EL (cell line): Measurements from ENCODE around the gene DRICH1.
"Not testable (repeated sequence)": the region's sequence is repeated elsewhere in the genome, so short reads cannot be mapped to it uniquely, and the experiment has no call there.

Source experiments
- DNase-seq: peaks from one replicate; pipeline ENCODE4 v3.0.0-alpha.2; 2016

The DRICH1 gene

DNA sequence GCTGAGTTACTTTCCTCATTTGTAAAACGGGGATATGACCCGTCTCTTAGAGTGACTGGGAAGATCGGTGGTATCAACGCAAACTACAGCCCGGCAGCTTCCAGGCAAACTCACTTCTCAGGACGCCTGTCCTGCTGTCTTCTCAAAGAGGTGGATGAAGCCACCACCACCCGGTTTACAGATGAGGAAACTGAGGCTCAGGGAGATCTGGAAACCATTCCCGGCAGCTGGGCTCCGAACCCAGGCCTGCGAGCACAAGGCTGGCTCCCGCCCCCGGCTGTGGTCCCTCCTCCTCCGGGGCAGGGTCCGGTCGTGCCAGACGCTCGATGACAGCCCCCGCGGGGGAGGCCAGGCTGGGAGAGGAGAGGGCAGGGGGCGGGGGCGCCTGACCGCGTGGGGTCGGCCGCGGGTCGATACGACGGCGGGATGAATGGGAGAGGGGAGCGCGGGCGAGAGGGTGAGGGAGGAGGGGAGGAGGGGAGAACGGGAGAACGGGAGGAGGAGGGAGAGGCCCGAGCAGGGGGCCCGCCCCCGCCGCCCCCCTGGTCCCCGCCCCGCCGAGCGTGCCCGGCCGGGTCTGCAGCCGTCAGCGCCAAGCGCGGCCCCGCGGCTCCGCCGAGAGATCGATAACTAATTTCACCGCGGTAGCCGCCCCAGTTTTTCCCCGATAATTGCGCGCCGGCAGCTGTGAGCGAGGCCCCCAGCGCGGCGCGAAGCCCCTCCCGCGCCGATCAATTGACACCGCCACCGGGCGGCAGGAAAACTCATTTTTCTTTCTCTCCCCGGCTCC is 66.0 kb downstream of the DRICH1 start:
- no peak for DNase-seq

DNA sequence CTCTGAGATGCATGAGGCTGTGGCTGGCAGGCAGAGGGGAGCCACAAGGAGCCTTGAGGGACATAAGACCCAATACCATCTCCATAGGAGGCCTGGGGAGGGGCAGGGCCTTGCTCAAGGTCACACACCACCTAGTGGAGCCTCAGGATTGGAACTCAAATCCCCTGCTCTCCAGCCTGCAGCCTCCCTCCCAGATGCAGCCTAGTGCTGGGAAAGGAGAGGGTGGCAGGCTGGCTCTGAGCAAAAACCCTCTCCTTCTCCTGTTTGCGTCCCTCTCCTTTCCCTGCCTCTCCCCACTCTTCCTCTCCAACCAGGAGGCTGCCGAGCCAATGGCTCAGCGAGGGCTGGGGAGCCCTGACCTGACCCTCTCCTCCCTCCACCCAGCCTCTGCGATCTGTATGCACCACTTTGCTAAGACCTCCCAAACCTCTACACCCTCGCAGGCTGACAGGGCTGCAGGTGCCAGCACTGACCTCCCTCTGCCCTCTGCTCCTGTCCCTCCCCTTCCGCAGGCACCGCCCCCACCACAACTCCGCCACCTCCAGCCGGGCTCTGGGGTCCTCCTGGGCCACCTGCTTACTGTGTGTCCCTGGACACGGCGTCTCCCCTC is 66.7 kb downstream of the DRICH1 start:
- DNase-seq = peak; percentile 16

DNA sequence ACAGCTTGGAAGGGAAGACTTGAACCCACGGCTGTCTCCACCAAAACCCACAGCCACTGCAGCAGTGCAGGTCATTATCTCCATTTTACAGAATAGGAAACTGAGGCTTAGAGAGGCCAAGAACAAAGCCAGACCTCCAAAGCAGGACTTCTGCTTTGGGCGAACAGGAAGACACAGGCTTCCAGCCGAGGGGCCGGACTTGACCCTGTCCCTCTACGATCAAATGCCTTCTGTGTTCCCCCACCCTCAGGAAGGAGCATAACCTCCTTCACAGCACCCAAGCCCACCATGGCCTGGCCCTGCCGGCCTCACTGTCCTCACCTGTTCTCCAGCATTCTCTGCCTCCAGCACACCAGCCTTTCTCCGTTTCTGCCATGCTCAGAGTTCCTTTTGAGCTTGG is 67.8 kb downstream of the DRICH1 start:
- no peak for DNase-seq

DNA sequence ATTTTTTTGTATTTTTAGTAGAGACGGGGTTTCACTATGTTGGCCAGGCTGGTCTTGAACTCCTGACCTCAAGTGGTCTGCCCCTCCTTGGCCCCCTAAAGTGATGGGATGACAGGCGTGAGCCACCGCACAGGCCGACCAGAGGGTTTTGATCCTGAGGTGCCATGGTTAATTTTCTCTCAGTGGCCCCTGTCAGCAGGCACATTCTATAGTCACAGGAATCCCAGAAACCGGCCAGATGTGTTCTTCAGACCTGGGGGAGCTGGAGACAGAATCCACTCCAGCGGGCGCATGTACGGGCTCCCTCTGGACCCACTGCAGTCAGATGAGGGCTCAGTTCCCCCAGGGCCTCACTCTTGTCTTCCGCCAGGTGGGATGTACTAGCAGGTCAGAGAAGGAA is 69.0 kb downstream of the DRICH1 start:
- DNase-seq = no peak

DNA sequence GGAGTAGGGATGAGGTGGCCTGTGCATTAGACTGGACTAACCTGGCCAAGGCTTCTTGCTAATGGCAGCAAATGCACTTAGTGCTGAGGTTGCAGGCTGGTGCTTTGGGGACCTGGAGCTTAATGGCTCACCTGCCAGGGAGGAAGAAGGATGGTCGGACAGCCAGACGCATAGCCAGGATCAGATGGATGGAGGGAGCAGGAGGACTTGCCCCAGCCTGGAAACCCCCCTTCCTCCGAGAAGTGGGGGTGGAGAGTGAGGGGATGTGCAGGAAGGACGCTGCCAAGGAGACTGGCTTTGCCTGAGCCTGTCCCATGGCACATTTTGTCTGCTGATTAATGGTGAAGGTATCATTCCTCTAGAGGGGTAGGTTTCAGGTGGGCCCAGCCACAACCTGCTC is 69.9 kb downstream of the DRICH1 start:
- no peak for DNase-seq

DNA sequence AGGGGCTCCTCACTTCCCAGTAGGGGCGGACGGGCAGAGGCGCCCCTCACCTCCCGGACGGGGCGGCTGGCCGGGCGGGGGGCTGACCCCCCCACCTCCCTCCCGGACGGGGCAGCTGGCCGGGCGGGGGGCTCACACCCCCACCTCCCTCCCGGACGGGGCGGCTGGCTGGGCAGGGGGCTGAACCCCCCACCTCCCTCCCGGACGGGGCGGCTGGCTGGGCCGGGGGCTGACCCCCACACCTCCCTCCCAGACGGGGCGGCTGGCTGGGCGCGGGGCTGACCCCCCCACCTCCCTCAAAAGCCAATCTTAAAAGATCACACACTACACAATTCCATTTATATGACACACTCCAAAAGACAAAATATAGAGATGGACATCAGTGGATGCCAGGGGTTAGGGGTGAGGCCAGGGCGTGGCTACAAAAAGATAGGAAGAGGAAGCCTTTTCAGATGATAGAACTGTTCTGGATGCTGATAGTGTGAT is 71.1 kb downstream of the DRICH1 start:
- DNase-seq = not testable (repeated sequence)

DNA sequence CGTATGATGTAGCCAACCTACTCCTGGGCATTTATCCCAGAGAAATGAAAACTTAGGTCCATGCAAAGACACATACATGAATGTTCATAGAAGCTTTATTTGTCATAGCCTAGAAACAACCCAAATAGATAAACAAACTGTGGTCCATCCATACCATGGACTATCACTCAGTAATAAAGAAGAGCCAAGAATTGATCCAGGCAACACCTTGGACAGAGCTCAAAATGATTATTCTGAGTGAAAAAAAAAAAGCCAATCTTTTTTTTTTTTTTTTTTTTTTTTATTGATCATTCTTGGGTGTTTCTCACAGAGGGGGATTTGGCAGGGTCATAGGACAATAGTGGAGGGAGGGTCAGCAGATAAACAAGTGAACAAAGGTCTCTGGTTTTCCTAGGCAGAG is 71.9 kb downstream of the DRICH1 start:
- not testable (repeated sequence) for DNase-seq
